Ovary (tissue), 3 donors: ENCODE measurements around the gene GOSR2.

Source experiments
- EP300 ChIP-seq: sonication (generic); formaldehyde crosslinking; IDR thresholded peaks from one replicate; pipeline ENCODE4 v1.6.1; 2017; ENCODE audit warnings: antibody characterized with exemption
- POLR2A ChIP-seq: fragments of 450-650 bp; IDR thresholded peaks from one replicate; pipeline ENCODE4 v1.6.1; 2017; ENCODE audit warnings: antibody characterized with exemption, mild to moderate bottlenecking, moderate library complexity
- TF ChIP-seq, protein P1 (sequence below), 3 donors: fragments of 450-650 bp in 2 of 3; fragments of 200-600 bp in 1 of 3; IDR thresholded peaks; one replicate each; pipeline versions ENCODE4 v1.5.1 to v1.8.0; 2016 to 2022; ENCODE audit warnings: antibody characterized with exemption in 3 of 3, mild to moderate bottlenecking in 1 of 3
- donor health status: DM: no; HTN: no; CAD: no.

DNA sequence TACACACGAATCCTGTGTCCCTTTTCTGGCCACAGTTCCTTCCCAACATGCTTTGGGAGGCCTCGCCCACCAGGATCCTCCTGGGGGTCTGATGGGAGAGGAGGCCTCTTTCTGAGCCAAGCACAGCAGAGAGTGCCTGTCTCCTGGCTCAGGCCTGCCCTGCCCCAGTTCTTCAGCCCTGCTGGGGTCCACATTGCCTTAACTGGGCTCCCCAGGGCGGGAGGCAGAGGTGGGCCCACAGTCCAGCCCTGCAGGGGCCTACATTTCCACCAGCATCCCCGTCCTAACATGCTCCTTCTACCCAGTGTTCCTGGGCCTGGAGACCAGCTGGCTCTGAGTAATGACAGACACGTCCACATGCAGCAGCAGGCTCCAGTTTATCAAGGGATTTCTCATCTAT is 41.9 kb upstream of the GOSR2 start:
- TF ChIP-seq POLR2A (no peak), EP300 (no peak)
- TF ChIP-seq, protein P1, sequence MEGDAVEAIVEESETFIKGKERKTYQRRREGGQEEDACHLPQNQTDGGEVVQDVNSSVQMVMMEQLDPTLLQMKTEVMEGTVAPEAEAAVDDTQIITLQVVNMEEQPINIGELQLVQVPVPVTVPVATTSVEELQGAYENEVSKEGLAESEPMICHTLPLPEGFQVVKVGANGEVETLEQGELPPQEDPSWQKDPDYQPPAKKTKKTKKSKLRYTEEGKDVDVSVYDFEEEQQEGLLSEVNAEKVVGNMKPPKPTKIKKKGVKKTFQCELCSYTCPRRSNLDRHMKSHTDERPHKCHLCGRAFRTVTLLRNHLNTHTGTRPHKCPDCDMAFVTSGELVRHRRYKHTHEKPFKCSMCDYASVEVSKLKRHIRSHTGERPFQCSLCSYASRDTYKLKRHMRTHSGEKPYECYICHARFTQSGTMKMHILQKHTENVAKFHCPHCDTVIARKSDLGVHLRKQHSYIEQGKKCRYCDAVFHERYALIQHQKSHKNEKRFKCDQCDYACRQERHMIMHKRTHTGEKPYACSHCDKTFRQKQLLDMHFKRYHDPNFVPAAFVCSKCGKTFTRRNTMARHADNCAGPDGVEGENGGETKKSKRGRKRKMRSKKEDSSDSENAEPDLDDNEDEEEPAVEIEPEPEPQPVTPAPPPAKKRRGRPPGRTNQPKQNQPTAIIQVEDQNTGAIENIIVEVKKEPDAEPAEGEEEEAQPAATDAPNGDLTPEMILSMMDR (IDR thresholded peaks at IDR 0.05) = no peak
